Left lung (tissue), 14 donors: ENCODE measurements around the gene AFAP1L1. TPM values are rescaled to one million over a fixed set of nuclear protein-coding genes. Genes with fewer than 3 reads are reported as not detected.

Experiments used
- ATAC-seq: fragments of 200-7000 bp; cut with Tn5 transposase; one replicate; pipeline ENCODE4 v1.9.1; 2020; ENCODE audit warnings: moderate library complexity
- DNase-seq, 4 donors: peaks; one replicate each; pipeline ENCODE4 v3.0.0-alpha.2; 2013 to 2020
- H3K27ac ChIP-seq, 2 donors: fragments of 200-600 bp; sonication (generic) in 1 of 2; one replicate each; pipeline versions ENCODE4 v1.5.0 to v1.8.0; 2020 to 2021
- H3K27me3 ChIP-seq, 2 donors: fragments of 200-600 bp; sonication (generic) in 1 of 2; one replicate each; pipeline versions ENCODE4 v1.5.0 to v1.8.0; 2020 to 2021
- H3K36me3 ChIP-seq, 2 donors: fragments of 200-600 bp; sonication (generic) in 1 of 2; one replicate each; pipeline versions ENCODE4 v1.5.0 to v1.8.0; 2020 to 2021
- H3K4me1 ChIP-seq, 2 donors: fragments of 200-600 bp; one replicate each; pipeline ENCODE4 v1.8.0; 2021
- H3K4me3 ChIP-seq, 2 donors: fragments of 200-600 bp; sonication (generic) in 1 of 2; one replicate each; pipeline versions ENCODE4 v1.5.0 to v1.8.0; 2020 to 2021; ENCODE audit warnings: mild to moderate bottlenecking in 1 of 2
- H3K9me3 ChIP-seq, 2 donors: fragments of 200-600 bp; sonication (generic) in 1 of 2; one replicate each; pipeline versions ENCODE4 v1.5.0 to v1.8.0; 2020 to 2021
- intact Hi-C, 2 donors: fragments of 100-400 bp; cut with DNase I; formaldehyde crosslinking; loops; one replicate each; pipeline versions ENCODE4 v1.11.2 to v1.14.2; 2022
- long read RNA-seq, 12 donors: library from polyadenylated mRNA in 2 of 12; unstranded in 2 of 12; transcript quantifications; one replicate each; pipeline ENCODE4 v2.0.0 and lab custom pipeline, GENCODE V29; 2019 to 2026
- polyA plus RNA-seq, 6 donors: library from polyadenylated mRNA; unstranded; fragments of 120-200 nt; gene quantifications; one replicate each; pipeline ENCODE4 v1.2.1, GENCODE V29; 2013; ENCODE audit not compliant: insufficient read length in 6 of 6
- total RNA-seq, 2 donors: library from RNA; stranded (reverse); fragmentation: NEBNext Ultra II Directional; extraction: Animal tissue kit (Norgen Biotek cat#: 25700); gene quantifications; one replicate each; pipeline ENCODE4 v1.2.1, GENCODE V29; 2021
- TF ChIP-seq, protein P1 (sequence below), 2 donors: fragments of 200-600 bp; sonication (generic) in 1 of 2; IDR thresholded peaks; one replicate each; pipeline versions ENCODE4 v1.5.0 to v1.8.0; 2021; ENCODE audit warnings: antibody characterized with exemption in 2 of 2
- donor health status: DM: no; HTN: yes; CAD: no.
- donor health status: DM: no; HTN: no; CAD: no.

Gene AFAP1L1
- total RNA-seq (10 to 100 TPM; 14.2 to 17.0 TPM), polyA plus RNA-seq (10 to 100 TPM; 38.8 to 46.6 (median 41.6) TPM)
- long read RNA-seq, donor 1, full-length matches to known transcripts = 3 of 10 reads
- long read RNA-seq, donor 1, partial matches to known transcripts = 7 of 10 reads
- long read RNA-seq, donor 1, other reads (novel, unspliced or antisense) = 0 of 10 reads
- long read RNA-seq, donor 2, full-length matches to known transcripts = 7 of 16 reads
- long read RNA-seq, donor 2, partial matches to known transcripts = 9 of 16 reads
- long read RNA-seq, donor 2, other reads (novel, unspliced or antisense) = 0 of 16 reads
- long read RNA-seq, donor 3, full-length matches to known transcripts = 4 of 4 reads
- long read RNA-seq, donor 3, partial matches to known transcripts = 0 of 4 reads
- long read RNA-seq, donor 3, other reads (novel, unspliced or antisense) = 0 of 4 reads
- long read RNA-seq, donor 4, partial matches to known transcripts = 0 of 2 reads
- long read RNA-seq, donor 4, other reads (novel, unspliced or antisense) = 1 of 2 reads
- long read RNA-seq, donor 5, full-length matches to known transcripts = 3 of 3 reads
- long read RNA-seq, donor 5, partial matches to known transcripts = 0 of 3 reads
- long read RNA-seq, donor 5, other reads (novel, unspliced or antisense) = 0 of 3 reads
- long read RNA-seq, donor 6, full-length matches to known transcripts = 3 of 9 reads
- long read RNA-seq, donor 6, partial matches to known transcripts = 6 of 9 reads
- long read RNA-seq, donor 6, other reads (novel, unspliced or antisense) = 0 of 9 reads
- long read RNA-seq, donor 7, full-length matches to known transcripts = 2 of 2 reads
- long read RNA-seq, donor 7, partial matches to known transcripts = 0 of 2 reads
- long read RNA-seq, donor 7, other reads (novel, unspliced or antisense) = 0 of 2 reads
- long read RNA-seq, donor 8, full-length matches to known transcripts = 8 of 8 reads
- long read RNA-seq, donor 8, partial matches to known transcripts = 0 of 8 reads
- long read RNA-seq, donor 8, other reads (novel, unspliced or antisense) = 0 of 8 reads
- long read RNA-seq, donor 9 = 0 reads
- long read RNA-seq, donor 10, partial matches to known transcripts = 1 of 5 reads
- long read RNA-seq, donor 10, other reads (novel, unspliced or antisense) = 2 of 5 reads
- long read RNA-seq, donor 11, full-length matches to known transcripts = 1 of 1 reads
- long read RNA-seq, donor 11, partial matches to known transcripts = 0 of 1 reads
- long read RNA-seq, donor 11, other reads (novel, unspliced or antisense) = 0 of 1 reads
- long read RNA-seq, donor 12, full-length matches to known transcripts = 7 of 7 reads
- long read RNA-seq, donor 12, partial matches to known transcripts = 0 of 7 reads
- long read RNA-seq, donor 12, other reads (novel, unspliced or antisense) = 0 of 7 reads

DNA sequence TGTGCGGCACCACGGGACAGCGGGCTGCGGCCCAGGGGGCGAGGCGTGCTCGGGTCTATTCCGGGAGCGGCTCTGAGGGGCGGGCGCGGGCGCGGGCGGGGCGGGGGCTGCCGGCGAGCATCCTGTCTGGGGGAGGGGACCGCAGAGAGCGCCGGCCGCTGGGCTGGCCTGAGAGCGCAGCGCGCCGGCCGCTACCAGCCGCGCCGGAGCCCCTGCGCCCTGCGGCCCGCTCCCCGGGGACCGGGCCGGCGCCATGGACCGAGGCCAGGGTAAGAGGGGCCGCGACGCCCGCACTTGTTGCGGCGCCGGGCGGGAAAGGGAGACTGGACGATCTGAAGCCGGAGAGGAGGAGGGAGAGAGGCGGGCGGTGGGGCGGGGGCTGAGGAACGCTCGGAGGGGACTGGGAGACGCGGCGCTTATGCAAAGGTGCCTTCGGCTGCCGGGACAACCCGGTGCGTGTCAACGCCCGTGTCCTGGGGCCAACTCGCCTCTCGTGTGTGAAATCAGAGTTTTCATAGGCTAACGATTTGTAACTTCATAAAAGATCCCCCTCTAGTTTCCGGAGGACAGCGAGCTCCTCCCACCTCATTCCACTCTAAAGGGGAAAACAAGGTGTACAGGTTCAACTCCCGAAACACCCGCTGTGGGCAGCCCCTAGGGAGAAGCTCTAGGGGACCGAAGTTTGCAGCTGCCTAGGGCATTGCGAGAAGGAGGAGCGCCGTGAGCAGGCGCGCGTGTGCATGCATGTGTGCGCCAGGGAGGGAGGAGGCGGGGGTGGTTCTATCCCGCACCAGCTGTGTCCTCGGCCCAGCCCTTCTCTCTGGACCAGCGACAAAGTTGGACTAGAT is at the start of gene AFAP1L1:
Gene AFAP1L1 (plus strand): TSS at position 144 of the 848 bp plus-strand sequence. CDS start 110 bp downstream, at position 254.
- peaks cover 0 to 43% of the 10 kb centered on the region in 2 donors for H3K27me3 ChIP-seq
- peaks cover 0 to 10% of the 10 kb centered on the region in 2 donors for H3K9me3 ChIP-seq
- ATAC-seq = peak; percentile 87
- TF ChIP-seq, protein P1, sequence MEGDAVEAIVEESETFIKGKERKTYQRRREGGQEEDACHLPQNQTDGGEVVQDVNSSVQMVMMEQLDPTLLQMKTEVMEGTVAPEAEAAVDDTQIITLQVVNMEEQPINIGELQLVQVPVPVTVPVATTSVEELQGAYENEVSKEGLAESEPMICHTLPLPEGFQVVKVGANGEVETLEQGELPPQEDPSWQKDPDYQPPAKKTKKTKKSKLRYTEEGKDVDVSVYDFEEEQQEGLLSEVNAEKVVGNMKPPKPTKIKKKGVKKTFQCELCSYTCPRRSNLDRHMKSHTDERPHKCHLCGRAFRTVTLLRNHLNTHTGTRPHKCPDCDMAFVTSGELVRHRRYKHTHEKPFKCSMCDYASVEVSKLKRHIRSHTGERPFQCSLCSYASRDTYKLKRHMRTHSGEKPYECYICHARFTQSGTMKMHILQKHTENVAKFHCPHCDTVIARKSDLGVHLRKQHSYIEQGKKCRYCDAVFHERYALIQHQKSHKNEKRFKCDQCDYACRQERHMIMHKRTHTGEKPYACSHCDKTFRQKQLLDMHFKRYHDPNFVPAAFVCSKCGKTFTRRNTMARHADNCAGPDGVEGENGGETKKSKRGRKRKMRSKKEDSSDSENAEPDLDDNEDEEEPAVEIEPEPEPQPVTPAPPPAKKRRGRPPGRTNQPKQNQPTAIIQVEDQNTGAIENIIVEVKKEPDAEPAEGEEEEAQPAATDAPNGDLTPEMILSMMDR (IDR thresholded peaks at IDR 0.05) = no peak
- peak within 1 kb of the TSS; percentile 44 to 55 for H3K4me3 ChIP-seq
- intact Hi-C loops = no loop called here
- peaks cover 4 to 19% of the 10 kb centered on the region in 2 donors for H3K4me1 ChIP-seq
- DNase-seq = peak; percentile 58 to 84 (median 74)
- no peaks in the 10 kb centered on the region for H3K36me3 ChIP-seq
- peak within 1 kb of the TSS; percentile 69 to 80 for H3K27ac ChIP-seq

DNA sequence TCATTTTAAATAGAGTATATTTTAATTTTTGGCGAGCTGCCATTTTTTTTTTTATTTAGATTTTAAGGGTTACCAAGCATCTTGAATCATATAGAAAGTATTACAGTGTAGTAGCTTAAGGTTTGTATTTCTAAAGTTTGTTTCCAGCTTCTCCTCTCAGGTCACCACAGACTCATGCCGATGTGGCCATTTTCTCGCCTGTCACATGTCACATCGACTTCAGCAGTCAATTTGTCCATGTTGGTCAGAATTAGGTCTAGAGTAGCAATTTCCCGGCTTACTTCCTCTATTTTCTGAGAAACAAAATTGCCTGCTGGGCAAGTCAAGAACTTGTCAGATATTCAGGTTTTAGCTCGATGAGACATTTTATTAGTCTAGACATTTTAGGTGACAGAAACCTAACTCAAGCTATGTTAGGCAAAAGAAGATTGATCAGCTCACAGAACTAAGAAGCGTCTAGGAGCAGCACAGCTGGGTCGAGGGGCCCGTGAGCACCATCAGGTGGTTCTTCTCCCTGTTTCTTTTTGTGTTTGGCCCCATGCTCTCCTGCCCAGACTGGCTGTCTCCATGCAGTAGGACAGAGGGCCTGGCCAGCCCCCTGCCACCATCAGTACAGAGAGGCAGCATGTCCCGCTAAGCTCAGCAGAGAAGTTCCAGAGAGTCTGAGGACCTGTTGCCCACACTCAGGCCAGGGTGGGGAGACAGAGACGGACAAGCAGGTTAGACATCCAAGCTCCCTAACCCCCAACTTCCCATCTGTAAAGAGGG is 48.4 kb upstream of the AFAP1L1 start:
- TF ChIP-seq, protein P1 (IDR thresholded peaks at IDR 0.05) = no peak
- DNase-seq = no peak
- Histone ChIP-seq H3K36me3 (no peaks in the 10 kb centered on the region), H3K4me3 (no peak overlapping the region), H3K9me3 (no peaks in the 10 kb centered on the region), H3K4me1 (peaks cover 9 to 38% of the 10 kb centered on the region in 2 donors), H3K27ac (peak overlapping the region in 1 of 2 donors; percentile 49), H3K27me3 (no peaks in the 10 kb centered on the region)
- peak; percentile 28 for ATAC-seq
- intact Hi-C loops = no loop called here

DNA sequence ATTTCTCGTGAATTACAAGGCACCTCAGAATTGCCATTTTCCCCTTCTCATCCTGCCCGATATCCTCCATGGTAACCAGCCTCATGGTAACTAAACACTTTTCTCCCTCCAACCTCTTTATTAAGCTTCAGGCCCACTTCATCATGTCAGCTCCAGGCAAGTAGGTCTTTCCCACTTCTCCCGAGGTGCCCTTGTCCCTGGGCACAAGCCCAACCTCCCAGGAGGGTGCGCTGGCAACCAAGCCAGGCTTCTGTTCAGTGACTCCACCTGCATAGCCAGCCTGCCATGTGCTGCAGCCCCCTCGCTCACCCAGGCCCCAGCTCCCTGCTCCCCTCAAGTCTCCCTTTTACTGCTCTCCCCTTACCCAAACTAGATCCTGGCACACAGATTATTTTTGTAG is 47.4 kb upstream of the AFAP1L1 start:
- intact Hi-C loops = no loop called here
- Histone ChIP-seq H3K27ac (no peak overlapping the region), H3K4me3 (no peak overlapping the region), H3K36me3 (no peaks in the 10 kb centered on the region), H3K27me3 (no peaks in the 10 kb centered on the region), H3K4me1 (peaks cover 15 to 48% of the 10 kb centered on the region in 2 donors), H3K9me3 (no peaks in the 10 kb centered on the region)
- DNase-seq (no peak), ATAC-seq (peak; percentile 34)
- TF ChIP-seq, protein P1 (IDR thresholded peaks at IDR 0.05) = no peak
